22Rv1 (cell line): Measurements from ENCODE around the gene CDH16.

Source experiments
- CTCF ChIP-seq: fragments of 450-650 bp; IDR thresholded peaks from 2 replicates; pipeline ENCODE4 v1.5.1; 2017; ENCODE audit warnings: mild to moderate bottlenecking
- ZFX ChIP-seq: fragments of 450-650 bp; IDR thresholded peaks from 2 replicates; pipeline ENCODE4 v1.6.1; 2017; ENCODE audit warnings: antibody characterized with exemption, borderline replicate concordance

DNA sequence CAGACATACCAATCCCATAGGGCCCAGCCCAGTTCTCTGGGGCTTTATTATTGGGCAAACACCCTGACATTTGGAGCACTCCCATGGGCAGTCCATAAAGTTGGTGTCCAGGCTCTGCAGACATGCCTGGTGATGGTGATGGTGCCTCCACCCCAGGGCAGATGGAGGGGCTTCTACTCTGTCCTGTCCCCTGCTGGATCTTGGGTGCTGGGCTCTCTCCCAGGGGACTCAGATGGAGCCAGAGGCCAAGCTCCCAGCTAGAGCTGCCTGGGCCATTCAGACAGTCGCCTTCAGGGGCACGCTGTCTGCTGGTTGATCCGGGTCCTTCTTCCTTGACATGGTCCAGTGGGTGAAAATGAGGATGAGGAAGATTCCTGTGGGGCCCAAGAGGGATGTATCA lies 10.6 kb downstream of the CDH16 start:
- TF ChIP-seq CTCF (no peak), ZFX (no peak)
